Measurements from ENCODE around the gene SRD5A3. TPM values are rescaled to one million over a fixed set of nuclear protein-coding genes. Genes with fewer than 3 reads are reported as not detected.
"Not testable (repeated sequence)": the region's sequence is repeated elsewhere in the genome, so short reads cannot be mapped to it uniquely, and the experiment has no call there.

SRD5A3 gene
- total RNA-seq, 1 donor from 2014 or later: 9.5 TPM

DNA sequence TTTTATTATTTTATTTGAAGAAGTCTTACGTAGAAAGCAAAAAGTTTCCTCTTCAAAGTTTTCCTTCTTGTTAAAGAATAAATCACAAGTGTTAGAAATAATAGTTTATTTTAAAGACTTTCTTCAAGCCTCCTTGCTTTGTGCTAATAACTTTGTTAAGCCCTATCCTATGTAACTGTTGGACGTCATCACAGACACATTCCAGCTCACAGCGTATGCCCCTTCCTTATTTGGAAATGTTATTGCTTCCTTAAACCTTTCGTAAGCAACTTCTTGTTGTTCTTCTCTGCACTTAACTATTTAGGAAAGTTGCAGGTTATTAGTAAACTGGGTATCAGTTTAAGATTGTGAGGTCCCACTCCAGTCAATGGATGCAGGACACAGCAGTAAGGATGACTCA is 7.6 kb upstream of the SRD5A3 start:
- DNase-seq (ENCODE audit: missing footprints): no peak
- no peak for ATAC-seq
- intact Hi-C loops (cut with DNase I): no loop called here

DNA sequence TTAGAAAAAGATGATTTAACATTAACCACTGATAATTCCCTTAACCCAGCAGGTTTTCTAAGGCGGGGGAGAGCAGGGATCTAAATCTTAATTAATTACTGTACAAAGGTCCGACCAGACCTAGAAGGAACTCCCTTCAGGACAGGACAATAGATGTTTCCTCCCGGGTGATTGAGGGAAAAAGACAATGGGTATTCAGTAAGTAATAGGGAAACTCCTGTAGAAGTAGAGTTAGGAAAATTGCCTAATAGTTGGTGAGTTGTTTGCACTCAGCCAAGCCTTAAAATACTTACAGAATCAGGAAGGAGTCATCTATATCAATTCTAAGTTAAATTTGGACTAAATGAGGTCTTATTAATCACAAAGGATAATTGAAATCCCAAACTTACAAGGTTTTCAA is 5.8 kb upstream of the SRD5A3 start:
- intact Hi-C loops (cut with DNase I): loop anchor here (10.0 kb wide), 1 partner anchor 395 kb away; no protein-coding TSS in a partner anchor
- ATAC-seq: no peak
- no peak for DNase-seq (ENCODE audit: missing footprints)

DNA sequence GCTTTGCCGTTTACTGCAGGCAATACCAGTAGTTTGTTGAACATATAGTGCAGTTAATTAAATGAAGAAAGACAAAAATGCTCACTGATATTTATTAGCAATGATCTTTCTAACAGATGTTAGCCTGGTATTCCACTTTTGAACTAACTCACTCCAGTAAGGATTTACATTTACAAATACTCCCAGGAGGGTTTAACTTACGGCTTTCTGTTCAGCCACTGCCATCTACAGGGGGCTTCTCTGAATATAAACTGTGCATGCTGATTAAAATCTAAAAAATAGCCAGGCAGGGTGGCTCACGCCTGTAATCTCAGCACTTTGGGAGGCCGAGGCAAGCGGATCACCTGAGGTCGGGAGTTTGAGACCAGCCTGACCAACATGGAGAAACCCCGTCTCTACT is 2.2 kb upstream of the SRD5A3 start:
- intact Hi-C loops (cut with DNase I): loop anchor here (10.0 kb wide), 1 partner anchor 391 kb away; no protein-coding TSS in a partner anchor
- ATAC-seq (no peak), DNase-seq (ENCODE audit: missing footprints) (no peak)

DNA sequence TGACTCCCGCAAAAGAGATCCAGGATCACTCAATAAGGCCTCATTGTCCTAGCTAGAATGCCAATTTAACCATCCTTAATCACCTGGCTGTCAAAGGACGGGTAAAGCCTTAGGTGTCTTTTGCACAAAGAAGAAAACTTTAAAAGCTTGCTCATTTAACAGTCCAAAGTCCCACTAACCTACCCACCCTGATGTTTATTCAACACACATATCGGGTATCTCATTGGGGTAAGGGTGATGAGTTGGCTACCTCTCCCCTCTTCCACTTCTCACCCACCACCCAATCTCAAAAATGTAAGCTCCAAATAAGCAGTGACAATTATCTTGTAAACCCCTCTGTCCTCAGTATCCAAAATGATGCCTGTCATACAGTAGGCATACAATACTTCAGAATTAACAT is 988 bp upstream of the SRD5A3 start:
- no peak for DNase-seq (ENCODE audit: missing footprints)
- no peak for ATAC-seq
- intact Hi-C loops (cut with DNase I): loop anchor here (5.0 to 10.0 kb wide), 2 partner anchors 202 to 390 kb away; partner anchors contain the start of gene CLOCK

DNA sequence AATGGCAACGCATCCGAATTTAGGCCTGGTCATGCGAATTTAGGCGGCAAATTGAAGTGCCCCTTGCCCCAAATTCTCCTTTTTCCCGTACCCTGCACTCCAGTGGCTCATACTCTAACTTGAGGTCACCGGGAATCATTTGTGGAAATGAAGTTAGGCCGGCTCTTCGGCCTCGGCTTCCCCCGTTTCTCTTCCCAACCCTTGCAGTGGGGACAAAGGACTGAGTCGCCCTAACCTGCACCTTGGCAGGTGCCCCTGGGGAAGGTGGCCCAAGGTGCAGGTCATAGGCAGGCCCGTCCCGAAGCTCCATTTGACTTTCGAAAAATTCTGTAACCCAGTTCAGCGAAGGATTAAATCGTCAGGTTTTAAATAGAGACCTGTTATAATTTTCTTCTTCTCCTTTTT is 811 bp downstream of the SRD5A3 start:
- DNase-seq (ENCODE audit: missing footprints): no peak
- intact Hi-C loops (cut with DNase I): loop anchor here (1.0 to 10.0 kb wide), 3 partner anchors 49 to 388 kb away; partner anchors contain the start of gene CLOCK
- ATAC-seq: no peak

DNA sequence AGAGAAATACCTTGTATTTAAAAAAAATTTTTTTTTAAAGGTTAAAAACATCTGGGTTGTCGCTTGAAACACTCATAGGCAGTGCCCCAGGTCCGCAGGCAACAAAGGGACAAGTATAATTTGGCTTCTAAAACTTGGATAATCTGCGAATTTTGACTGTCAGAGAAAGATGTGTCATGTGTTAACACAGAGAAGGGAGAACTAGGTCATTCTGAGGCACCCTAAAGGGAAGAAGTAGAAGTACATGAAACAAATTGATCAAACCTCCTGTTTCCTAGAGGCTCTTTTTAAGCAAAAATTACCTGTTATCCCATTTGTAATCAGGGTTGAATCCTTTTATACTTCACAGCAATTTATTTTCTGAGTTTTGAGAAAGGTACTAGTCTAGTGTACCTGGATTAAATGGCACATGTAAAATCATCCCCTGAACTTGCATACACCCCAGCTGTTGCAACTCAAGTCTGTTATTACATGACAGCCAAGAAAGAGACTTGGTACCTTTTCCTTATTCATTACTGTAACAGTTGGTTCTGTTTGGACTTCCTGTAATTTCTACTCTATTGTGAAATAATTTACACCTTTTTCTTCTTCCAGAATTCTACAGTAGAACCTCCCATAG is 1.7 kb downstream of the SRD5A3 start:
- DNase-seq (ENCODE audit: missing footprints): no peak
- no peak for ATAC-seq
- intact Hi-C loops (cut with DNase I): loop anchor here (1.0 to 10.0 kb wide), 3 partner anchors 49 to 387 kb away; partner anchors contain the start of gene CLOCK

DNA sequence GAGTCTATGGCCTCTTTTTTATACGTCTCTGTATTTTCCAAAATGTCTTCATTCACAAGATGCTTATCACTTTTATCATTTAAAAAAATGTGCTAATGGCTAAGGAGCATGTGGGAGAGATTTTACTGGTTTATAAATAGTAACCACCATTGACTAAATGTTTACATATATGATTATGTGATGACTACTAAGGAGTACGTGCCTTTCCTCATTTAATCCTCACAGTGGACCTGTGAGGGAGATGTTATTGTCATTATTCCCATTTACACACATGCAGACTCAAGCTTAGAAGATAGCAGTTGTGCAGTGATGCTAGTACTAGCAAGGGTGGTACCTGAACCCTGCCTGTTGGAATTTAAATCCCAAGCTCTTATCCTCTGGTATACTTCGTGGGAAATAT is 2.4 kb downstream of the SRD5A3 start:
- intact Hi-C loops (cut with DNase I): loop anchor here (5.0 to 10.0 kb wide), 2 partner anchors 199 to 386 kb away; partner anchors contain the start of gene CLOCK

DNA sequence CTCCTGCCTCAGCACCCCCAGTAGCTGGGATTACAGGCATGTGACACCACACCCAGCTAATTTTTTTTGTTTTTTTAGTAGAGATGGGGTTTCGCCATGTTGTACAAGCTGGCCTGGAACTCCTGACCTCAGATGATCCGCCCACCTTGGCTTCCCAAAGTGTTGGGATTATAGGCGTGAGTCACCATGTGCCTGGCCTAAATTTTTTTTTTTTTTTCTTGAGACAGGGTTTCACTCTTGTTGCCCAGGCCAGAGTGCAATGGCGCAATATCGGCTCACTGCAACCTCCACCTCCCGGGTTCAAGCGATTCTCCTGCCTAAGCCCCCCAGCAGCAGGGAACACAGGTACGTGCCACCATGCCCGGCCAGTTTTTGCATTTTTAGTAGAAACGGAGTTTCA is 4.8 kb downstream of the SRD5A3 start:
- ATAC-seq; intact Hi-C loops (cut with DNase I); DNase-seq (ENCODE audit: missing footprints): not testable (repeated sequence)

More for the DNA sequence above, 2.4 kb downstream of the SRD5A3 start:
- DNase-seq (ENCODE audit: missing footprints): no peak
- ATAC-seq: no peak

DNA sequence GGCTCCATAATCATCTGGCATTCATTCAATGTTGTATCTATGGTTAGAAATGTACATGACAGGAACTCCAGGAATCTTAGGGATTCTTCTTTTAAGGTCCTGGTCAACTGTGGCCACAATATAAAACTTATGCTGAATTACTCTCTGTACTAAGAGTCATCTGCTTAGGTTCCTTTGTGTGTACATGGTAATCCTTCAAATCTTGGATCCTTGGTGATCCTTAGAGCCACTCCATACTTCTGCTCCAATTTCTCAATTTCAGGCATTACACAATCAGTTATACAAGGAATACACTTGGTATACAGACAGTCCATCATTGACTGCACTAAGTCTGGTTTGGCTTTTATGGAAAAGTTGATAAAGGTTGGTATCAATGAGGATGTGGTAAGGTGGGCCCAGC is 5.8 kb downstream of the SRD5A3 start:
- intact Hi-C loops (cut with DNase I): no loop called here
- no peak for ATAC-seq
- no peak for DNase-seq (ENCODE audit: missing footprints)

DNA sequence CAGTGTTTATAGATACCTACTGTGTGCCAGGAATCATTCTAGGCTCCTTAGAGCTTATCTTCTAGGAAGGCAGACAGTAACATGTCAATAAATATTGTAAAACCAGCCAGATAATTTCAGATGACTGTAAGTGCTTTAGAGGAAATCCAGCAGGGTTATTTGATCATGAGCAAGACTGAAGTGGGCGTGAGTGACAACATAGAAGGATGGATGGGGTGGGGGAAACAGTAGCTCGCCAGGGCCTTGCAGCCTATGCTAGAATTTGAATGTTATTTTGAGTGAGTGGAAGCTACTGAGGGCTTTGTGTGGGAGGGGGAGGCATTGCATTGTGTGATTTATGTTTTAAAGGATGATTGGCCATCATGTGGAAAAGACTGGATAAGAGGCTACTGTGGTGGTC is 6.7 kb downstream of the SRD5A3 start:
- DNase-seq (ENCODE audit: missing footprints) (no peak), ATAC-seq (no peak)
- intact Hi-C loops (cut with DNase I): no loop called here

DNA sequence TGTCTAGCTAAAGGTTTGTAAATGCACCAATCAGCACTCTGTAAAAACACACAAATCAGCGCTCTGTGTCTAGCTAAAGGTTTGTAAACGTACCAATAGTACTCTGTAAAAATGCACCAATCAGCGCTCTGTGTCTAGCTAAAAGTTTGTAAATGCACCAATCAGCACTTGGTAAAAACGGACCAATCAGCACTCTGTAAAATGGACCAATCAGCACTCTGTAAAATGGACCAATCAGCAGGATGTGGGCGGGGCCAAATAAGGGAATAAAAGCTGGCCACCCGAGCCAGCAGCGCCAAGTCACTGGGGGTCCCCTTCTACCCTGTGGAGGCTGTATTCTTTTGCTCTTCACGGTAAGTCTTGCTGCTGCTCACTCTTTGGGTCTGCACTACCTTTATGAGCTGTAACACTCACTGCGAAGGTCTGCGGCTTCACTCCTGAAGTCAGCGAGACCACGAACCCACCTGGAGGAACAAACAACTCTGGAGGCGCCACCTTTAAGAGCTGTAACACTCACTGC is 7.2 kb downstream of the SRD5A3 start:
- DNase-seq (ENCODE audit: missing footprints); intact Hi-C loops (cut with DNase I); ATAC-seq: not testable (repeated sequence)

DNA sequence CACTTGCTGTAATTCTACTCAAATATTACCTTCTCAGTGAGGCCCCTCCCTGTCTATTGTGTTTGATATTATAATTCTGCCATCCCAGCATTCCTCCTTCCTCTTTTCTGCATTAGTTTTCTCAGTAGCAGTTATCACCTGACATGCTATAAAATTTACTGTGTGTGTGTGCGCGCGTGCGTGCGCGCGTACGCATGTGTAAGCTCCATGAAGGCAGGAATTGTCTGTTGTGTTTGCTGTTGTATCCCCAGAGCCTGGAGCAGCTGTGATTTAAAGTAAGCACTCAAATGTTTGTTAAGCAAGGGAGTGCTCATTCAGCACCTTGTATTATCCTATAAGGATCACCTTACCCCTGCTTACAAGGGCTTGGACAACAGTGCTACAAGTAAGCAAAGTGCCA is 8.6 kb downstream of the SRD5A3 start:
- DNase-seq (ENCODE audit: missing footprints): no peak
- ATAC-seq: no peak
- intact Hi-C loops (cut with DNase I): no loop called here

DNA sequence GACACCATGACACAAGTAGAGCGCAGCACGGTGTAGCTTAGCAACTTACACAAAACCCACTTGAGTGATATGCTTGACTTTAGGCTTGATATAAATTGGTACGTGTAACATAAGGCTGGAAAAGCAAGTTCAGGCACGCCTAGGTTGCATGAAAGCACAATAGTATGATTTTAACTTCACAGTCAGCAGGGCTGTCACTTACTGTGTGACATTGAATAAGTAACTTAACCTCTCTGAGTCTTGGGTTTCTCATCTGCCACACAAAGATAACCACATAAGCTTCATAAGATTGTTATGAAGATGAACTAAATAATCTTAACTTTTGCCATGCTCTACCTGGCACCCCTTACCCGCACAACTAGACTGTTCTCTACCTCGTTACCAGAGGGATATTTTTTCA is 9.5 kb downstream of the SRD5A3 start:
- ATAC-seq (no peak), DNase-seq (ENCODE audit: missing footprints) (no peak)
- intact Hi-C loops (cut with DNase I): no loop called here

DNA sequence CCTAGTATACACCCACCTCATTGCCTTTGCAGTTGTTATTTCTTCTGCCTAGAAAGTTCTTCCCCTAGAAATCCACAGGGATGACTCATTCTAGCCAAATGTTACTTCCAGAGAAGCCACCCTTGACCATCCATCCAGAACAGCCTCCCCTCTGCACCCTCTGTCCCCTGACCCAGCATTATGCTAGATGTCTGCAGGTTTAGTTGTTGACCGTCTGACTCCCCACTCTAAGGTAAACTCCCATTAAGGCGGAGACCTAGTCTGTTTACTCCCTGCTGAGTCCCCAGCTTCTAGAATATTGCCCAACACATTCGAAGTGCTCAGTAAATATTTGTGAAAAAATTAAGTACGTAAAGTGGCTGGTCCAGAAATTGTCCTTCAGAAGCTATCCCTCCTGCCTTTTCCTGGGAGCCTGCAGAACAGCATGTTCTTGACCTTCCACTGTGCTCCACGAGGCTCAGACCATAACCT is 11.0 kb downstream of the SRD5A3 start:
- DNase-seq (ENCODE audit: missing footprints) (no peak), ATAC-seq (no peak)
- intact Hi-C loops (cut with DNase I): no loop called here

DNA sequence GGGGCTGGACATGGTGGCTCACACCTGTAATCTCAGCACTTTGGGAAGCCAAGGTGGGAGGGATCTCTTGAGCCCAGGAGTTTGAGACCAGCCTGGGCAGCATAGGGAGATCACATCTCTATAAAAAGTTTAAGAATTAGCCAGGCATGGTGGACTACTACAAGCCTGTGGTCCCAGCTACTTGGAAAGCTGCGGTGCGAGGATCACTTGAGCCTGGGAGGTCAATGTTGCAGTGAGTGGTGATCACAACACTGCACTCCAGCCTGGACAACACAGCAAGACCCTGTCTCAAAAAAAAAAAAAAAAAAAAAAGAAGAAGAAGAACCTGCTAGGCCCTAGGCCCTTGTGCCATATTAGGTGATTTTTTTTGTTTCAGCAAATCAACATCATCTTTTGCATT is 12.2 kb downstream of the SRD5A3 start:
- intact Hi-C loops (cut with DNase I): no loop called here
- ATAC-seq (no peak), DNase-seq (ENCODE audit: missing footprints) (no peak)

DNA sequence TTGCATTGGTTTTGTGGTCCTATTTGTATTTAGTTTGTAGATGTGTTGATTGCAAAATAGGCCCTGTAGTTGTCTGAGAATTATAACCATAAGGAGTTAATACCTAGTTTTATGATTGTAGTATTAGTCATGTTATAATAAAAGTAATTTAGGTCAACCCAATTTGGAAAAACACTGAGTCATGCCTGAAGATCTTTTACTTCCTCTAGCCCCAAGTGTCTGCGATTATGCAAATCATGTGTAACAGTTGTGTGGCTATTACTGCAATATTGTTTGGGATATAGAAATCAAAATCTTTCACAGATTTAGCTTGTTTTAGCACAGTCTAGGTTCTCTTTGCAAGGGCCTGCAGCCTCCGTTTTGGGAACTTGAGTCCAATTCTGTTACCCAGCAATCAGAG is 12.6 kb downstream of the SRD5A3 start:
- DNase-seq (ENCODE audit: missing footprints) (no peak), ATAC-seq (peak; percentile 39)
- intact Hi-C loops (cut with DNase I): no loop called here

DNA sequence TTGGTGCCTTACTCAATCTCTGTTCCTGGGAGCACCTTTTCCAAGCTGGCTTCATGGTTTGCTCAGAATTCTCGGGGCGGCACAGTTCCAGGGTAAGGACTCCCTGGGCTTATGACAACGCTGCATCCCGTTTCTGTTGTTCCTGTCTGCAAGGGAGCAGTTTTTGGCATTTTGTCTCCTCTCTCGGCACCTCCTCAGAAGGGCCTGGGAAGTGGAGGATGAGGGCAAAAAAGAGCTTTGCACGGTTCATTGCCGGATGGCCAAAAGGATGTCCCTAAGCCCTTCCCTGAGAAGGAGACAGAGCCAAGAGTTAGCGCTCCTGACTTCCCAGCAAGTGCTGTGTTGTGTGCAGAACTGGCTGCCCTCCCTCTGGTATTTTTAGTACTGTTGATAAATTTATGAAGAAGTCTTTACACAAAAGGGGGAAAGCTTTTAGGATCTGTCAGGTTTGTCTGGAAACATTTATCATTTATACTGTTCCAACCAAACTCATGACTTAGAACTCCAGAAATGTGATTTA is 13.4 kb downstream of the SRD5A3 start:
- intact Hi-C loops (cut with DNase I): no loop called here
- ATAC-seq (peak; percentile 78), DNase-seq (ENCODE audit: missing footprints) (no peak)

DNA sequence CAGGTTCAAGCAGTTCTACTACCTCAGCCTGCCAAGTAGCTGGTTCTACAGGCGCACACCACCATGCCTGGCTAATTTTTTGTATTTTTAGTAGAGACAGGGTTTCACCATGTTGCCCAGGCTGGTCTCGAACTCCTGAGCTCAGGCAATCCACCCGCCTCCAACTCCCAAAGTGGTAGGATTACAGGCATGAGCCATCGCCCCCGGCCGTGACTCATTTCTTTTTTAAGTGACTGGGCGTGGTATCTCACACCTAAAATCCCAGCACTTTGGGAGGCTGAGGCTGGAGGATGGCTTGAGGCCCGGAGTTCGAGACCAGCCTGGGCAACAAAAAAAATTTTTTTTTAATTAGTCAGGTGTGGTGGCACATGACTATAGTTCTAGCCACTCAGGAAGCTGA is 16.9 kb downstream of the SRD5A3 start:
- intact Hi-C loops (cut with DNase I); DNase-seq (ENCODE audit: missing footprints); ATAC-seq: not testable (repeated sequence)

DNA sequence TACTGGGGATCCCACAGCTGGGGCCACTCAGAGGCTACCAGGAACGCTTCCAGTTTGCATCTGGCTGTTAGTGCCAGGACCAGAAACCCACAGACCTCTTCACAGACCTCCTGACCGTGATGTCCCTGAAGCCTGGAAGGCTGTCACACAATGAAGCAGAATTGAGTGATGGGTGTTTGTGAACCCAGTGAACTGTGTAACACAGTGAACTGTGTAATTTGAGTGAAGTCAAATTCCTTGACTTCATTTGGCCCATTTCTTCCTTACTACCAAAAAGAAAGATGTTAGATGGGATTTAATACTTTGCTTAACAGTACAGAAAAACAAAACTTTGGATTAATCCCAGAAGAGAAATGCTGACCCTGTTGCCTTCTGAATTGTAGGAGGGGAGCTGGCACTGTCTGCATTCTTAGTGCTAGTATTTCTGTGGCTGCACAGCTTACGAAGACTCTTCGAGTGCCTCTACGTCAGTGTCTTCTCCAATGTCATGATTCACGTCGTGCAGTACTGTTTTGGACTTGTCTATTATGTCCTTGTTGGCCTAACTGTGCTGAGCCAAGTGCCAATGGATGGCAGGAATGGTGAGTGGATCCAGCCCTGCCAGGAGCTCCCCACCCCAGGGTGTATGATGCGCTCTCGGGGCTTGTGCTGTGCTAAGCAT is 17.8 kb downstream of the SRD5A3 start:
- DNase-seq (ENCODE audit: missing footprints) (no peak), ATAC-seq (no peak)
- intact Hi-C loops (cut with DNase I): no loop called here
